ENCODE results near the gene STXBP4.

- TF ChIP-seq CTCF (IDR thresholded peaks at IDR 0.05), result no peak
- TF ChIP-seq ZFX (IDR thresholded peaks at IDR 0.05; ENCODE audit: borderline replicate concordance), result no peak
Measured at GRCh38 chr17:54947396-54947795, 21.2 kb upstream of the STXBP4 start.
